Fibroblast of pulmonary artery (primary cell): ENCODE measurements around the gene PAK6.

Experiments used
- DNase-seq: peaks from one replicate; pipeline ENCODE4 v3.0.0-alpha.2; 2010; ENCODE audit warnings: low read depth
- H3K4me3 ChIP-seq: replicated peaks from 2 replicates; pipeline ENCODE4 v1.5.1; 2011; ENCODE audit warnings: low read depth, mild to moderate bottlenecking, control low read depth, low read length, moderate library complexity
- TF ChIP-seq, protein P1 (sequence below): IDR thresholded peaks from 2 replicates; pipeline ENCODE4 v1.5.1; 2011; ENCODE audit warnings: mild to moderate bottlenecking, control low read depth, low read length, inconsistent platforms; ENCODE audit errors: missing control alignments

The PAK6 gene

DNA sequence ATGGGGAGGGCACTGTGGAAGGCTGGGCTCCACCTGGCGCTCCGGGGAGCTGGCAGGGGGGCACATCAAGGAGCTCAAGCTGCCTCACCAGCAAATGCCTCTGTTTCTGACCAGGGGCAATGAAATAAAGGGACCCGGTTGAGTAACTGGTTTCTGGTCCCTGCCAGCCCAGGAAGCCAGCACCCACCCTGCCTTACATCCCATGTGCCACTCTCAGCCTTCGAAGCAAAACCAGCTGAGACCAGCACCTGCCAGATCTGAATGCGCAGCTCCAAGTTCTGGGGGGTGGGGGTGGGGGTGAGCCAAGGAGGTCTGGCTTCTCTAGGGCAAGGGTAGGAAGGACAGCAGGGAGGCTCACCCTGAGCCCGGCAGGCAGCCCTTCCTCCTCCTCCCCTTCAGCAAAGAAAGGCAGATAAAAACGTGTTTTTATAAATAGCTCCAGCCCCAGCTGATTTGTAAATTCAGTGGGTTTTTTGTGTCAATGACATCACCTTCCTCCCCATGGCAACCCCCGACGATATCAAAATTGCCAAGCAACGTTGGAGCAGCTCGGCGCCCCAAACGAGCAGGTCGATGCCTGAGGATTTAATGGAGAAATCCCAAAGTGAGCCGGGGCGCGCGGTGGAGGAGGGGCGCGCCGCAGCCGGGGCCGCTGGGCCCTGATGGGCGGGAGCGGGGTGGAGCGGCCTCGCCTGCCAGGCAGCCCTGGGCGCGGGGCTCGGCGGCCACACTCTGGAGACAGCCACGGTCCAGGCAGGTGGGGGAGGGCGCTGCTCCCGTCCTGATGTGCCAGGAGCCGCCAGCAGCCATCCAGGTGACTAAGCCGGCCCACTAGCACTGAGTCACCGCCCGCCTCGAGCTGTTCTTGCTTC is at the start of gene PAK6:
PAK6 (plus strand) TSS at position 532 of the 872 bp plus-strand sequence. CDS start 25,723 bp downstream, outside the sequence.
- peak; percentile 31 for DNase-seq
- H3K4me3 ChIP-seq, result peak within 1 kb of the TSS; percentile 36
- TF ChIP-seq, protein P1, sequence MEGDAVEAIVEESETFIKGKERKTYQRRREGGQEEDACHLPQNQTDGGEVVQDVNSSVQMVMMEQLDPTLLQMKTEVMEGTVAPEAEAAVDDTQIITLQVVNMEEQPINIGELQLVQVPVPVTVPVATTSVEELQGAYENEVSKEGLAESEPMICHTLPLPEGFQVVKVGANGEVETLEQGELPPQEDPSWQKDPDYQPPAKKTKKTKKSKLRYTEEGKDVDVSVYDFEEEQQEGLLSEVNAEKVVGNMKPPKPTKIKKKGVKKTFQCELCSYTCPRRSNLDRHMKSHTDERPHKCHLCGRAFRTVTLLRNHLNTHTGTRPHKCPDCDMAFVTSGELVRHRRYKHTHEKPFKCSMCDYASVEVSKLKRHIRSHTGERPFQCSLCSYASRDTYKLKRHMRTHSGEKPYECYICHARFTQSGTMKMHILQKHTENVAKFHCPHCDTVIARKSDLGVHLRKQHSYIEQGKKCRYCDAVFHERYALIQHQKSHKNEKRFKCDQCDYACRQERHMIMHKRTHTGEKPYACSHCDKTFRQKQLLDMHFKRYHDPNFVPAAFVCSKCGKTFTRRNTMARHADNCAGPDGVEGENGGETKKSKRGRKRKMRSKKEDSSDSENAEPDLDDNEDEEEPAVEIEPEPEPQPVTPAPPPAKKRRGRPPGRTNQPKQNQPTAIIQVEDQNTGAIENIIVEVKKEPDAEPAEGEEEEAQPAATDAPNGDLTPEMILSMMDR, result no peak

DNA sequence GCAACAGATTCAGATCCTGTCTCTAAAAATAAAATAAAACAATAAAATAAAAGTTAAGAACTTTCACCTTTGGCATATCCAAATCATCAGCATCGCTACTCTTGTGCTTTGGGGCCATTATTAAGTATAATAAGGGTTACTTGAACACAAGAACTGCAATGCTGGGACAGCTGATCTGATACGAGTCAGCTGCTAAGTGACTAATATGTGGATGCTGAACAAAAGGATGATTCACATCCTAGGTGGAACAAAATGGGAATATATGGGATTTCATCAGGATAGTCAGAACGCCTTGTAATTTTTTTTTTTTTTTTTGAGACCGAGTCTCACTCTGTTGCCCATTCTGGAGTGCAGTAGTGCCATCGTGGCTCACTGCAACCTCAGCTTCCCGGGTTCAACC is 48.3 kb upstream of the PAK6 start:
- no peak overlapping the region for H3K4me3 ChIP-seq
- TF ChIP-seq, protein P1, result no peak
- peak; percentile 89 for DNase-seq

DNA sequence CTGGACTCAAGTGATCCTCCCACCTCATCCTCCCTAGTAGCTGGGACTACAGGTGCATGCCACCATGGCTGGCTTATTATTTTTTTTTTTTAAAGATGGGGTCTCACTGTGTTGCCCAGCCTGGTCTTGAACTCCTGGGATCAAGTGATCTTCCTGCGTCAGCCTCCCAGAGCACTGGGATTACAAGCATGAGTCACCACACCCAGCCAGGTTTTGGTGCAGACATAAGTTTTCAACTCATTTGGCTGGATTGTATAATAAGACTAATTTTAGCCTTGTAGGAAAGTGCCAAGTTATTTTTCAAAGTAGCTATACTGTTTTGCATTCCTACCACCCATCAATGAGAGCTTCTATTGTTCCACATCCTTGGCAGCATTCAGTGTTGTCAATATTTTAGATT is 45.9 kb upstream of the PAK6 start:
- DNase-seq, result peak; percentile 55
- TF ChIP-seq, protein P1, result no peak

DNA sequence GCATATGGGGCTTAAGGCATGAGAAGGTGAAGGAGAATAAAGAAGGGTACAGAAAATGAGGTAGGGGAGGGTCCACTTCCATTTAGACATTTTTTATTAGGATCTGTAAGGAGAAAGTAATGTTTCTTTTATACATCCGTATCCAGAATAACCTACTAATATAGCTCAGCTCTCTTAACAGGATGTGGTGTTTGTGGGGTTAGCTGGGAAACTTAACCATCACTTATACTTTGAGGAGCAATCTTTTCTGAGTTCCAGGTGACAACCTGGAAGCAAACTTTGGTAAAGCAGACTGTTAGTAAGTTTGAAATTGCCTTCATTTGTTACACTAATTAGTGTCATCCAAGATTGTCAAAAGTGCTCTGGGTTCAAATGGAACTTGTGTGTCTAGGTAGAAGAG is 41.4 kb upstream of the PAK6 start:
- TF ChIP-seq, protein P1, result no peak
- H3K4me3 ChIP-seq, result no peak overlapping the region
- no peak for DNase-seq

More for the DNA sequence above, 45.9 kb upstream of the PAK6 start:
- H3K4me3 ChIP-seq, result no peak overlapping the region

DNA sequence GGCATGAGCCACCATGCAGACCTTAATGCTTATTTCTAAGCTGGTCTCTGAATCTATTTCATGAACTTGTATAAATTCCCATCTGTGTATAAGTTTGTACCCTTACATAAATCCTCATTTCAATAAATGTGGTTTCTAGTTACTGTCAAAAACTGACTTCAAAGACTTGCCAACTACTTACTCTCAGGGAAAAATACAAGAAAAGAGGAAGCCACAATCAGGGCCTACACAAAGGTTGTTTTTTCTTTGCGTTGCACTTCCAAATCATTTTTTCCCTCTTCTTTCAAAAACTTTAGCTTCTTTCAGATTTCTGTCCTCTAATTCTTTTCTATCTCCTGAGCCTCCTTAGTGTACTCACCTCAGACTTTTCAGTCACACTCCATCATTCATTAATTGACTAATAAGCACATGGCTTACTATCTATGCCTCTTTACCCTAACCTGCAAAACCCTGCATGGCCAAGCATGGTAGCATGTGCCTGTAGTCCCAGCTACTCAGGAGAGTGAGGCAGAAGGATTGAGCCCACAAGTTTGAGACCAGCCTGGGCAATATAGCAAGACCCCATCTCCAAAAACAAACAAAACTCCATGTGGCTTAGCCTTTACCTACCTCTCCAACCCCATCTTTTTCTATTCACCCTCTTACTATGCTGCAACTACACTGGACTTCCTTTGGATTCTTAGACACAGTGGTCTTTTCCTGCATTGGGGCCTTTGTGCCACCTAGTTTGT is 40.3 kb upstream of the PAK6 start:
- no peak for DNase-seq
- no peak overlapping the region for H3K4me3 ChIP-seq
- TF ChIP-seq, protein P1, result no peak

DNA sequence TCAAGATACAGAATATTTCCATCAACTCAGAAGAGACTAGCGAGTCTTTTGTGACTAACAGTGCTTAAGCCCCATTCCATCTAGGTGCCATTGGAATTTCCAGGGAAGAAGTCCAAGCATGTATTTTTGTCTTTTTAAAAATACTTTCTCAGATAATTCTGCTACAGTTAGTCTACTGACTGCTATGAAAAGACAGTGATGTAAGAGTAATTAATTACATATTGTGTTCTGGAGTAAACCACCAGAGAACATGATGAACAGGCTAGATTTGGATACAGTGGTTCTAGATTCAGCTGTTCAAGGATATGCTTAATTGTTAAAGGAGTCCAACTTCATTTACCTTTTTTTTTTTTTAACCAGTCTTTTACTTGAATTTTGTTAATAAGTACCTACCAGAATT is 34.8 kb upstream of the PAK6 start:
- DNase-seq, result no peak
- TF ChIP-seq, protein P1, result no peak
- H3K4me3 ChIP-seq, result no peak overlapping the region
